PFSK-1 (cell line): Measurements from ENCODE around the gene LRMDA.

ENCODE experiments used
- FOXP2 ChIP-seq: optimal IDR thresholded peaks from 2 replicates; pipeline ENCODE3; 2011; ENCODE audit warnings: borderline replicate concordance, control low read depth, inconsistent platforms; ENCODE audit not compliant: insufficient read depth; ENCODE audit errors: extremely low read length, extremely low read depth
- POLR2AphosphoS5 ChIP-seq: IDR thresholded peaks from 2 replicates; pipeline ENCODE4 v1.6.1; 2012; ENCODE audit warnings: low read depth, mild to moderate bottlenecking, control low read depth, low read length, moderate library complexity
- SIN3A ChIP-seq: IDR thresholded peaks from 2 replicates; pipeline ENCODE4 v1.6.1; 2012; ENCODE audit warnings: mild to moderate bottlenecking, low read length, moderate library complexity, borderline replicate concordance; ENCODE audit not compliant: insufficient read depth
- TAF1 ChIP-seq: IDR thresholded peaks from 2 replicates; pipeline ENCODE4 v1.6.1; 2012; ENCODE audit warnings: low read length, control low read depth, borderline replicate concordance; ENCODE audit not compliant: insufficient read depth
- TF ChIP-seq, protein P1 (sequence below), 2 experiments: IDR thresholded peaks; 2 replicates each; pipeline versions ENCODE4 v1.6.1 to v1.8.0; 2011 to 2012; ENCODE audit warnings: low read depth in 2 of 2, low read length in 2 of 2, control low read depth in 1 of 2, inconsistent platforms in 1 of 2, mild to moderate bottlenecking in 1 of 2, moderate library complexity in 1 of 2; ENCODE audit not compliant: insufficient read depth in 1 of 2

LRMDA gene

DNA sequence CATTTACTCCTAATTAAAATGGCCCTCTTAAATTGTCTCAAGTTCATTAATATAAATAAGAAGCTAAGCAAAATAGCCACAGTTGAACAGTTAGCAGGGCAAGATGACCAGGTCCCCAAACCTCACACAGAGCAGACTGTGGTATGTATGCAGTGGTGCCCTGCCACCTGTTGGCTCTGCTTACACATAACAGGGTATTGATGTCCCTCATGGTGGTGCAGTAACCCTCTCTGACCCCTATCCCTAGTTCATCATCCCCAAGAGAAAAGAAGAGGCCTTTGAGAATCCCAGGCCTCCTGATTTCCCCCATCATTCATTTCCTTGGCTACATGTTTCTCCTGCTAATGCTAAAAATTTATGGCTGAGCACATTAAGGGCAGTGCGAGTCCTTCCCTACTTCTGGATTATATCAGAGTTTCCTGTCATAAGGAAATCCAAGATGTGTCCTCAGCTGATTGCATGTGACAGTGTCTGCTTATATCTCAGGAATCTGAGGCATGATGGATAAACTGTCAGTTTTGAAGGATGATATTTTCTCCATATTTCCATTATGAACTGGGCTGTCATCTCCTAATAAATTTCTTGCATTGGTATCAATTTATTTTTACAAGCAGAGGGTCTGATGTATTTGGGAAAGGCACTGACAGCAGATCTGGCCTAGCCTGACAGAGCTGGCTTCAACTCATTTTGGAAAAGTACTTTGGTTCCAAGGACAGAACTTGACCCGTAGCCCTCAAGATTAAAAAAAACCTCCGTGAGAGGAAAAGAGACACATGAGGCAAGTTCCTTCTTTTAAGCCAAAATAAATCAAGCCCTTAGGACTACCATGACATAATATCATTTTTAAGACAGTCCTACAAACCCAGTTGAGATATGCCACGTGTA is 880.6 kb downstream of the LRMDA start:
- TF ChIP-seq POLR2AphosphoS5, result no peak
- TF ChIP-seq, protein P1, sequence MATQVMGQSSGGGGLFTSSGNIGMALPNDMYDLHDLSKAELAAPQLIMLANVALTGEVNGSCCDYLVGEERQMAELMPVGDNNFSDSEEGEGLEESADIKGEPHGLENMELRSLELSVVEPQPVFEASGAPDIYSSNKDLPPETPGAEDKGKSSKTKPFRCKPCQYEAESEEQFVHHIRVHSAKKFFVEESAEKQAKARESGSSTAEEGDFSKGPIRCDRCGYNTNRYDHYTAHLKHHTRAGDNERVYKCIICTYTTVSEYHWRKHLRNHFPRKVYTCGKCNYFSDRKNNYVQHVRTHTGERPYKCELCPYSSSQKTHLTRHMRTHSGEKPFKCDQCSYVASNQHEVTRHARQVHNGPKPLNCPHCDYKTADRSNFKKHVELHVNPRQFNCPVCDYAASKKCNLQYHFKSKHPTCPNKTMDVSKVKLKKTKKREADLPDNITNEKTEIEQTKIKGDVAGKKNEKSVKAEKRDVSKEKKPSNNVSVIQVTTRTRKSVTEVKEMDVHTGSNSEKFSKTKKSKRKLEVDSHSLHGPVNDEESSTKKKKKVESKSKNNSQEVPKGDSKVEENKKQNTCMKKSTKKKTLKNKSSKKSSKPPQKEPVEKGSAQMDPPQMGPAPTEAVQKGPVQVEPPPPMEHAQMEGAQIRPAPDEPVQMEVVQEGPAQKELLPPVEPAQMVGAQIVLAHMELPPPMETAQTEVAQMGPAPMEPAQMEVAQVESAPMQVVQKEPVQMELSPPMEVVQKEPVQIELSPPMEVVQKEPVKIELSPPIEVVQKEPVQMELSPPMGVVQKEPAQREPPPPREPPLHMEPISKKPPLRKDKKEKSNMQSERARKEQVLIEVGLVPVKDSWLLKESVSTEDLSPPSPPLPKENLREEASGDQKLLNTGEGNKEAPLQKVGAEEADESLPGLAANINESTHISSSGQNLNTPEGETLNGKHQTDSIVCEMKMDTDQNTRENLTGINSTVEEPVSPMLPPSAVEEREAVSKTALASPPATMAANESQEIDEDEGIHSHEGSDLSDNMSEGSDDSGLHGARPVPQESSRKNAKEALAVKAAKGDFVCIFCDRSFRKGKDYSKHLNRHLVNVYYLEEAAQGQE (IDR thresholded peaks at IDR 0.05; ENCODE audit: insufficient read depth in 1 of 2, low read depth in 2 of 2, low read length in 2 of 2), result no peak
- TF ChIP-seq FOXP2, result no peak
- TF ChIP-seq TAF1, result no peak
- no peak for TF ChIP-seq SIN3A

DNA sequence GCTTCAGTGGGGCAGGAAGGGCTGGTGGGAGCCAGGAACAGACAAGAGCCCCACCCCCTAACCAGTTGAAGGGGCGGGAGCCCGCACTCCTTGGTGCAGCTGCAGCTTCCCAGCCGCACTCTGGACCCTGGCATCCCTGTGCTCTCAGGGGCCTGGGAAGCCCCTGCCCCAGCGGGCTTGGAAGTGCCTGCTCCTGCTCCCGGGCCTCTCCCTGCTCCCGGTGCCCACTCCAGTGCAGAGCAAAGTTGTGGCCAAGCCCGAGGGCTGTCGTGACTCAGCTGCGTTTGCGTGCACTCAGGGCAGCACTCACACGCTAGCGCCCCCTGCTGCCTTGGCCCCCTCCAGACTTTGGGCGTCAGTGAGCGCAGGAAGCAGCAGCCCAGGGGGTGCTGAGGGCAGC is 883.8 kb downstream of the LRMDA start:
- TF ChIP-seq TAF1 (no peak), FOXP2 (no peak), POLR2AphosphoS5 (no peak), SIN3A (no peak)
- TF ChIP-seq, protein P1 (IDR thresholded peaks at IDR 0.05; ENCODE audit: insufficient read depth in 1 of 2, low read depth in 2 of 2, low read length in 2 of 2), result no peak

DNA sequence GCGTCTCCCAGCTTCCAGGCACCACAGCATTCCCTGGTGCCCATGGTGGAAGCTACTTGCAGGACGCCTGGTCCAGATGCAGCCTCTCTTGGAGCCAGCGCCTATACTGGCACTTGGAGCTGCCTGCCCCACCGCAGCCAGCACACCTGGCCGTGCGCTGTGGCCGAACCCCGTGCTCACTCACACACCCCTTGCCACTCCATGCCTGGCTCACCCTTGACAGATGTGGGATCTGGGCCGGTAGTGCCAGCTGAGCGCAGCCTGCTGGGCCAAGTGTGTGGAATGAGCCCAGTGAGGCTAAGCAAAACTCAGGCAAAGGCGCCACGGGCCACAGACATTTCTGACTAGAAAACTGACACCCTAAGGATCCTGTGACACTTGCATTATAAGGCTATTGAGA is 884.8 kb downstream of the LRMDA start:
- TF ChIP-seq TAF1 (no peak), SIN3A (no peak)

DNA sequence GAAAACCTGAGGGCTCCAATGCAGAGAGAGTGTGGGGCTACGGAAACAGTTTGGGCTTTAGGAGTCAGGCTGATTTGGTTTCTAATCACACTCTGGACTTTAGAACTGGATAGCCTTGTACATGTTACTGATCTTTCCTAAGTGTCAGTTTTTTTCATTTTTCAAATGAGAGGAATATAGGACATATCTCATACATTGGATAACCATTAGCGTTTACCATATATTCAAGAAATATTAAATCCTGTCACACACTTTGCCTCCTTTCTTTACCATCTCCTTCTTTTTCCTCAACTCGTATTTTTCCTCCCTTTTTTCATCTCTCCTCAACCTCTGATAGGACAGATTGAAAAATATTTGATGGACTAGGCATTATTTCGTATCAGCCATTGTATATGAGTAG is 885.7 kb downstream of the LRMDA start:
- no peak for TF ChIP-seq SIN3A

DNA sequence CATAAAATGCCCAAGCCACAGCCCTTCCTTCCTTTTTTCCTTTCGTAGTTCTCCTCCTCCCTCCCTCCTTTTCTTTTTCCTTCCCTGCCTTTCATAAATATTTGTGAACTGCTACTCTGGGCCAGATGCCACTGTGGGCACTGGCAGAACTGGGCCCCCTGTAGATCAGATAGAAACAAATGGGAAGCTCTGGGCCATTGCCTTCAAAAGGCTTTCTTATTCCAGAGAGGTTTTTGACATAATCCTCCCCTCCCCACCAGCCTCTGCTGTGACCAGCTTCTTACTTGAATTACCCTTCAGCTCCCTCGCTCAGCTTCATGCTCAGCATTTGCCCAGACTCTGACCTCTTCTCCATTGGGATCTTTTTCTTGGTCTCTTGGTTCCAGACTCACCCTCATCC is 886.8 kb downstream of the LRMDA start:
- TF ChIP-seq SIN3A (no peak), TAF1 (no peak), POLR2AphosphoS5 (no peak), FOXP2 (no peak)
- TF ChIP-seq, protein P1 (IDR thresholded peaks at IDR 0.05; ENCODE audit: insufficient read depth in 1 of 2, low read depth in 2 of 2, low read length in 2 of 2), result no peak

DNA sequence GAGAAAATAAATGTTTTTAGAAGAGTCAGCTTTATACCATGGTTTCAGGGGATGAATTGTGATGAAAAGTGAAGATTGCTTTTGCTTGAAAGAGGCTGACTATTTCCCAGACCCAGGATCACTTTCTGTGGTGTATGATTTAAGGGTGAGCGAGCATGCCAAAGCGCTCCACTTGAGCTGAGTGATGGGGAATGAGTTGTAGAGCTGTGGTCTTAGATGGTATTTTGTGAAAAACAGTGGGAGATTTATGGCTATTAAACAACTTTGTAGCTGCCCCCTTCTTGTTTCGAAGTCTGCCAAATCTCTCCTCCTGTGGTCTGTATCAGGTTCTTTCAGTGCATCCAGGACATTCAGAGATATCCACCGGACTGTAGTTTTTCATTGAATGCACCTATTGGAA is 888.2 kb downstream of the LRMDA start:
- TF ChIP-seq FOXP2 (no peak), TAF1 (no peak), POLR2AphosphoS5 (no peak), SIN3A (no peak)
- TF ChIP-seq, protein P1 (IDR thresholded peaks at IDR 0.05; ENCODE audit: insufficient read depth in 1 of 2, low read depth in 2 of 2, low read length in 2 of 2), result no peak
